H1 (cell line): Measurements from ENCODE around the gene INPP5A. TPM values are rescaled to one million over a fixed set of nuclear protein-coding genes. Genes with fewer than 3 reads are reported as not detected.
A peak's percentile ranks its signal among the peaks of the same experiment; 100 is the strongest.

Experiments
- CTCF ChIA-PET: fragments of 300-600 bp; sonication (Branson Sonifier 250); formaldehyde crosslinking; loops from one replicate; lab custom pipeline; 2021; ENCODE audit not compliant: partially characterized antibody; lab: Charles Lee
- POLR2A ChIA-PET: fragments of 300-600 bp; sonication (Branson Sonifier 250); formaldehyde crosslinking; loops from one replicate; lab custom pipeline; 2021; ENCODE audit warnings: inconsistent platforms; ENCODE audit not compliant: partially characterized antibody; lab: Charles Lee
- DNase-seq, 2 experiments: peaks; one replicate each; pipeline versions ENCODE4 v3.0.0 to v3.0.0-alpha.2; 2010 to 2022; ENCODE audit warnings: low spot score in 2 of 2, low read depth in 1 of 2, mixed read lengths in 1 of 2
- FAIRE-seq: peaks from 2 replicates; lab custom pipeline; 2011; peaks lifted over from hg19 to GRCh38; lab: Jason Lieb, UNC
- H2AFZ ChIP-seq: 2 replicates; pipeline ENCODE4 v1.8.1; 2012; ENCODE audit warnings: low read length, inconsistent platforms
- H2AK5ac ChIP-seq: 2 replicates; pipeline ENCODE4 v1.6.1; 2013; ENCODE audit warnings: low read depth, low read length
- H2BK120ac ChIP-seq: replicated peaks from 2 replicates; pipeline ENCODE3; 2013; ENCODE audit warnings: low read depth, low read length, inconsistent platforms
- H2BK12ac ChIP-seq: 2 replicates; pipeline ENCODE4 v1.6.1; 2013; ENCODE audit warnings: low read depth, low read length
- H2BK15ac ChIP-seq: 2 replicates; pipeline ENCODE4 v1.6.1; 2013; ENCODE audit warnings: low read length
- H2BK20ac ChIP-seq: 2 replicates; pipeline ENCODE4 v1.6.1; 2013; ENCODE audit warnings: low read length
- H2BK5ac ChIP-seq: 2 replicates; pipeline ENCODE4 v1.6.1; 2013; ENCODE audit warnings: low read depth, low read length
- H3K14ac ChIP-seq: 2 replicates; pipeline ENCODE4 v1.6.1; 2013; ENCODE audit warnings: inconsistent platforms; ENCODE audit not compliant: insufficient read length
- H3K18ac ChIP-seq: 2 replicates; pipeline ENCODE4 v1.6.1; 2013; ENCODE audit warnings: low read length; ENCODE audit errors: extremely low read depth
- H3K23ac ChIP-seq: 2 replicates; pipeline ENCODE4 v1.6.1; 2013; ENCODE audit warnings: inconsistent platforms; ENCODE audit not compliant: insufficient read length
- H3K23me2 ChIP-seq: 2 replicates; pipeline ENCODE4 v1.6.1; 2013; ENCODE audit warnings: low read depth, low read length
- H3K27ac ChIP-seq: 2 replicates; pipeline ENCODE4 v1.6.1; 2011; ENCODE audit warnings: low read depth, low read length, inconsistent platforms
- H3K27me3 ChIP-seq, 4 experiments: replicated peaks in 1 of 4; 1 replicate in 1 of 4; 2 replicates in 3 of 4; pipeline versions ENCODE4 v1.6.1 to v1.8.1; 2011 to 2013; ENCODE audit warnings: low read length in 3 of 4, mild to moderate bottlenecking in 3 of 4, inconsistent platforms in 2 of 4, mixed read lengths in 2 of 4, moderate library complexity in 1 of 4; ENCODE audit not compliant: control insufficient read depth in 3 of 4, insufficient read depth in 3 of 4; ENCODE audit errors: extremely low read depth in 1 of 4
- H3K36me3 ChIP-seq, 4 experiments: 2 replicates each; pipeline versions ENCODE4 v1.6.1 to v1.8.1; 2011 to 2013; ENCODE audit warnings: mild to moderate bottlenecking in 4 of 4, low read length in 3 of 4, moderate library complexity in 2 of 4, control low read depth in 1 of 4, inconsistent platforms in 1 of 4; ENCODE audit not compliant: insufficient read depth in 4 of 4, control insufficient read depth in 2 of 4
- H3K4ac ChIP-seq: replicated peaks from 2 replicates; pipeline ENCODE3; 2013; ENCODE audit warnings: low read length, low read depth, mixed read lengths, inconsistent platforms; ENCODE audit not compliant: insufficient read length
- H3K4me1 ChIP-seq, 4 experiments: replicated peaks in 1 of 4; 1 replicate in 1 of 4; 2 replicates in 3 of 4; pipeline versions ENCODE4 v1.6.1 to v1.8.1; 2011 to 2013; ENCODE audit warnings: low read length in 3 of 4, inconsistent platforms in 2 of 4, mixed read lengths in 1 of 4; ENCODE audit not compliant: insufficient read depth in 4 of 4, control insufficient read depth in 3 of 4
- H3K4me2 ChIP-seq, 2 experiments: 2 replicates each; pipeline versions ENCODE4 v1.6.1 to v1.8.1; 2011 to 2013; ENCODE audit warnings: low read depth in 2 of 2, low read length in 2 of 2, control low read depth in 1 of 2, inconsistent platforms in 1 of 2, mild to moderate bottlenecking in 1 of 2; ENCODE audit not compliant: insufficient read depth in 1 of 2
- H3K4me3 ChIP-seq, 4 experiments: fragments of 200-600, 300-600 bp in 1 of 4; sonication (generic), shearing (Covaris generic), sonication (Bioruptor Twin) in 1 of 4; 2 replicates each; pipeline versions ENCODE4 v1.5.1 to v1.8.1; 2011 to 2016; ENCODE audit warnings: low read length in 4 of 4, low read depth in 3 of 4, control low read depth in 2 of 4, inconsistent platforms in 2 of 4, mild to moderate bottlenecking in 2 of 4, mixed read lengths in 1 of 4, moderate library complexity in 1 of 4; ENCODE audit not compliant: insufficient read depth in 2 of 4; ENCODE audit errors: extremely low read depth in 1 of 4
- H3K56ac ChIP-seq: replicated peaks from 2 replicates; pipeline ENCODE3; 2013; ENCODE audit warnings: low read depth, mild to moderate bottlenecking, mixed read lengths, low read length, inconsistent platforms; ENCODE audit not compliant: insufficient read length
- H3K79me1 ChIP-seq: 2 replicates; pipeline ENCODE4 v1.6.1; 2013; ENCODE audit warnings: low read depth, low read length, control low read depth
- H3K79me2 ChIP-seq, 2 experiments: 2 replicates each; pipeline versions ENCODE4 v1.6.1 to v1.8.1; 2012 to 2013; ENCODE audit warnings: low read length in 2 of 2, mild to moderate bottlenecking in 2 of 2, inconsistent platforms in 1 of 2; ENCODE audit not compliant: insufficient read depth in 2 of 2, control insufficient read depth in 1 of 2
- H3K9ac ChIP-seq, 4 experiments: replicated peaks in 1 of 4; 1 replicate in 1 of 4; 2 replicates in 3 of 4; pipeline versions ENCODE4 v1.6.1 to v1.8.1; 2011 to 2013; ENCODE audit warnings: low read depth in 3 of 4, low read length in 3 of 4, control low read depth in 2 of 4, mild to moderate bottlenecking in 2 of 4, moderate library complexity in 2 of 4, inconsistent platforms in 1 of 4; ENCODE audit errors: extremely low read depth in 1 of 4
- H3K9me3 ChIP-seq, 2 experiments: 2 replicates each; pipeline versions ENCODE4 v1.6.1 to v1.8.1; 2012 to 2013; ENCODE audit warnings: mild to moderate bottlenecking in 2 of 2, moderate library complexity in 2 of 2, control low read depth in 1 of 2, inconsistent platforms in 1 of 2, low read depth in 1 of 2, low read length in 1 of 2, mixed read lengths in 1 of 2; ENCODE audit not compliant: insufficient read depth in 2 of 2
- H4K20me1 ChIP-seq, 2 experiments: replicated peaks in 1 of 2; 2 replicates each; pipeline versions ENCODE3 to v1.8.1; 2011 to 2013; ENCODE audit warnings: inconsistent platforms in 2 of 2, low read length in 2 of 2, mild to moderate bottlenecking in 1 of 2; ENCODE audit not compliant: insufficient read depth in 2 of 2, control insufficient read depth in 1 of 2
- H4K5ac ChIP-seq: 2 replicates; pipeline ENCODE4 v1.6.1; 2013; ENCODE audit warnings: low read length, low read depth, mixed read lengths, inconsistent platforms; ENCODE audit not compliant: insufficient read length
- H4K8ac ChIP-seq: 2 replicates; pipeline ENCODE4 v1.8.0; 2013; ENCODE audit warnings: mild to moderate bottlenecking, moderate library complexity, low read length, inconsistent platforms; ENCODE audit not compliant: insufficient read depth; ENCODE audit errors: extremely low read depth
- H4K91ac ChIP-seq: replicated peaks from 2 replicates; pipeline ENCODE3; 2013; ENCODE audit warnings: low read length, mixed read lengths, inconsistent platforms; ENCODE audit not compliant: insufficient read length
- CTCF ChIP-seq, 3 experiments: IDR thresholded peaks; 1 replicate in 2 of 3; 2 replicates in 1 of 3; pipeline versions ENCODE4 v1.5.1 to v1.6.1; 2011; ENCODE audit warnings: low read length in 3 of 3, mild to moderate bottlenecking in 3 of 3, inconsistent platforms in 2 of 3, low read depth in 1 of 3, moderate library complexity in 1 of 3; ENCODE audit not compliant: insufficient read depth in 1 of 3; ENCODE audit errors: control extremely low read depth in 1 of 3
- KDM4A ChIP-seq: IDR thresholded peaks from one replicate; pipeline ENCODE4 v1.7.1; 2012; ENCODE audit warnings: low read depth, mild to moderate bottlenecking, moderate library complexity, low read length, inconsistent platforms; ENCODE audit not compliant: severe bottlenecking
- RAD21 ChIP-seq, 2 experiments: IDR thresholded peaks in 1 of 2; conservative IDR thresholded peaks in 1 of 2; 2 replicates each; pipeline ENCODE4 v1.6.1; 2011; ENCODE audit warnings: low read depth in 2 of 2, low read length in 2 of 2, improper control_type of control experiment in 1 of 2, inconsistent platforms in 1 of 2, mild to moderate bottlenecking in 1 of 2, moderate library complexity in 1 of 2
- SAP30 ChIP-seq: fragments of 300-600 bp; sonication (generic); IDR thresholded peaks from 2 replicates; pipeline ENCODE4 v1.7.1; 2012; ENCODE audit warnings: low read length, moderate library complexity, mild to moderate bottlenecking, inconsistent platforms; ENCODE audit not compliant: insufficient read depth, insufficient replicate concordance
- SUZ12 ChIP-seq: fragments of 200-600 bp; sonication (generic); IDR thresholded peaks from 2 replicates; pipeline ENCODE4 v1.6.1; 2012; ENCODE audit warnings: mild to moderate bottlenecking, inconsistent platforms, low read length, moderate library complexity, mixed read lengths
- WGBS, 2 experiments: shearing (Covaris generic) in 1 of 2; methylation state at CpG; one replicate each; pipeline versions ENCODE4 v1.1.6 to v1.1.7; 2013 to 2015; ENCODE audit warnings: low lambda C conversion rate in 2 of 2, mixed read lengths in 2 of 2, inconsistent platforms in 1 of 2, low coverage in 1 of 2, missing lambda C conversion rate in 1 of 2; ENCODE audit not compliant: insufficient replicate concordance in 2 of 2, insufficient coverage in 1 of 2, insufficient read length in 1 of 2; ENCODE audit errors: extremely low coverage in 1 of 2, missing lambda C conversion rate in 1 of 2; 5-methylcytosine and 5-hydroxymethylcytosine counted together
- polyA plus RNA-seq, 7 experiments: library from polyadenylated mRNA; depleted of rRNA in 3 of 7; stranded (reverse) in 5 of 7; unstranded in 2 of 7; fragments of >200 nt in 5 of 7; fragments of 200-250 nt in 2 of 7; gene quantifications; 1 replicate in 5 of 7; 2 replicates in 1 of 7; 4 replicates in 1 of 7; pipeline versions ENCODE4 v1.2.1 to v1.2.3, GENCODE V29; 2011 to 2013; ENCODE audit warnings: missing spikeins in 2 of 7, mixed read lengths in 2 of 7
- total RNA-seq: library from RNA; stranded (reverse); fragmentation: NEBNext Ultra II Directional; extraction: Animal tissue kit (Norgen Biotek cat#: 25700); gene quantifications from 2 replicates; pipeline ENCODE4 v1.2.1, GENCODE V29; 2021

Gene INPP5A
- total and polyA plus RNA-seq, 2 of the 8 experiments (the other 6 are each of a cell fraction or from before 2014, with no cell fraction given), result 19.7 to 27.5 TPM

- Histone ChIP-seq H2BK5ac (no peak overlapping the region), H4K8ac (no peak overlapping the region), H3K18ac (no peak overlapping the region), H4K5ac (no peak overlapping the region), H3K79me2 (peaks cover 0 to 2% of the 10 kb centered on the region in 2 experiments; a peak in 1 of 4 replicates), H3K23ac (no peak overlapping the region), H3K9ac (no peak overlapping the region), H2AK5ac (no peak overlapping the region), H2BK15ac (no peak overlapping the region), H3K14ac (no peak overlapping the region)
- DNase-seq, result no peak
- WGBS, 2 experiments, result 53% methylated on average over 19 of the region's 19 CpGs; no CpG with 5 or more reads in 1 of the 2 experiments
- TF ChIP-seq KDM4A (no peak), RAD21 (IDR thresholded peaks at IDR 0.05 in 1 of 2, conservative IDR thresholded peaks at IDR 0.05 in 1 of 2; ENCODE audit: low read depth in 2 of 2, low read length in 2 of 2) (peak; percentile 86 to 88), CTCF (IDR thresholded peaks at IDR 0.05; ENCODE audit: control extremely low read depth in 1 of 3, insufficient read depth in 1 of 3, low read depth in 1 of 3, low read length in 3 of 3) (peak; percentile 47 to 72 (median 71)), SAP30 (no peak), SUZ12 (no peak)
- TF ChIP-seq, all 59 proteins: peak for 2
- Histone ChIP-seq H3K4me1 (peaks cover 0 to 2% (median 0%) of the 10 kb centered on the region in 4 experiments; a peak in 2 of 7 replicates), H3K79me1 (no peaks in the 10 kb centered on the region; the same call in 1 of the 2 replicates), H3K36me3 (no peaks in the 10 kb centered on the region), H3K4me3 (no peak overlapping the region), H3K56ac (no peak overlapping the region), H3K4ac (no peak overlapping the region), H3K23me2 (no peaks in the 10 kb centered on the region), H3K9me3 (no peaks in the 10 kb centered on the region), H4K20me1 (peaks cover 4% of the 10 kb centered on the region in 2 experiments), H2BK20ac (no peak overlapping the region), H2BK12ac (no peak overlapping the region), H3K27me3 (peaks cover 0 to 2% (median 0%) of the 10 kb centered on the region in 4 experiments; a peak in 1 of 7 replicates), H3K4me2 (0 out of 4 replicates have a peak overlapping the region, but pooled peaks have one; percentile 26 to 32), H2BK120ac (no peak overlapping the region), H4K91ac (no peak overlapping the region), H3K27ac (no peak overlapping the region), H2AFZ (no peak overlapping the region)
- CTCF ChIA-PET, result interaction anchor here (0.9 to 1.2 kb wide), 3 partner anchors 63 to 179 kb away, joined by 3 to 5 read pairs (median 3); no protein-coding TSS in a partner anchor
- FAIRE-seq, result peak; percentile 86
- POLR2A ChIA-PET, result no interaction called here
These were observed 100.0 kb downstream of the INPP5A start for GRCh38 chr10:132637477-132638129.
